ENCODE results near the gene DCTPP1.

DCTPP1 gene

GRCh38 chr16:30443631-30444030 lies 13.8 kb upstream of the DCTPP1 start:
- CTCF ChIA-PET = interaction anchor here (1.0 to 2.6 kb wide), 4 partner anchors 13 to 171 kb away, joined by 3 to 12 read pairs (median 3); partner anchors contain the start of gene DCTPP1
- Mint-ChIP-seq H3K36me3 (peaks cover 27% of the 10 kb centered on the region), H3K4me1 (peaks cover 47% of the 10 kb centered on the region), H3K9me3 (peaks cover 2% of the 10 kb centered on the region), H3K27me3 (no peaks in the 10 kb centered on the region), H3K4me3 (peak overlapping the region; percentile 95), H3K27ac (peak overlapping the region; percentile 20)
- DNase-seq = no peak

DNA sequence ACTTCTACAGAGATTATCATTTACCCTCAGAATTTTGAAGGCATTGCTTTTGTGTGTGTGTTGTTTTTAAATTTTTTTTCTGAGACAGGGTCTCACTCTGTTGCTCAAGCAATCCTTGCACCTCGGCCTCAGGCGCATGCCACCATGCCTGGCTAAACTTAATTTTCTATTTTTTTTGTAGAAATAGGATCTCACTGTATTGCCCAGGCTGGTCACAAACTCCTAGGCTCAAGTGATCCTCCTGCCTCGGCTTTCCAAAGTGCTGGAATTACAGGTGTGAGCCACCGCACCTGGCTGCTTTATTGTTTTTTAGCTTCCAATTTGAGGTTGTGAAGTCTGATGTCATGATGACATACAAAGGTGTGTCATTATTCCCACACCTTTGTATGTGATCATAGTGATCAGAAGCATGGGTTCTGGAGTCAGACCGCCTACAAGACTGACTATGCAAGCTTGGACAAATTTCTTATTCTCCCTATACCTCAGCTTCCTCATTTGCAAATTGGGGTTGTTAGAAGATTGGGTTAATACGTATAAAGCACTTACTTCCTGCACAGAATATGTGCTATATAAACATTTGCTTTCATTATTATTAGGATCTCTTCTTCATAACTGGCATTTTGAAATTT lies 10.0 kb upstream of the DCTPP1 start:
- CTCF ChIA-PET = interaction anchor here (1.6 to 1.8 kb wide), 2 partner anchors 10 to 95 kb away, joined by 4 to 5 read pairs; partner anchors contain the start of gene DCTPP1
- Mint-ChIP-seq H3K27ac (no peak overlapping the region), H3K27me3 (peaks cover 4% of the 10 kb centered on the region), H3K36me3 (peaks cover 18% of the 10 kb centered on the region), H3K4me3 (no peak overlapping the region), H3K4me1 (peaks cover 26% of the 10 kb centered on the region), H3K9me3 (no peaks in the 10 kb centered on the region)
- DNase-seq = no peak

- Mint-ChIP-seq H3K9me3 (no peaks in the 10 kb centered on the region), H3K36me3 (peaks cover 11% of the 10 kb centered on the region), H3K4me1 (peaks cover 23% of the 10 kb centered on the region), H3K27ac (no peak overlapping the region), H3K27me3 (peaks cover 4% of the 10 kb centered on the region), H3K4me3 (no peak overlapping the region)
- DNase-seq = no peak
- CTCF ChIA-PET = interaction anchor here (1.6 to 1.8 kb wide), 2 partner anchors 9 to 96 kb away, joined by 4 to 5 read pairs; partner anchors contain the start of gene DCTPP1
Measured at GRCh38 chr16:30438835-30439234, 9.0 kb upstream of the DCTPP1 start.

DNA sequence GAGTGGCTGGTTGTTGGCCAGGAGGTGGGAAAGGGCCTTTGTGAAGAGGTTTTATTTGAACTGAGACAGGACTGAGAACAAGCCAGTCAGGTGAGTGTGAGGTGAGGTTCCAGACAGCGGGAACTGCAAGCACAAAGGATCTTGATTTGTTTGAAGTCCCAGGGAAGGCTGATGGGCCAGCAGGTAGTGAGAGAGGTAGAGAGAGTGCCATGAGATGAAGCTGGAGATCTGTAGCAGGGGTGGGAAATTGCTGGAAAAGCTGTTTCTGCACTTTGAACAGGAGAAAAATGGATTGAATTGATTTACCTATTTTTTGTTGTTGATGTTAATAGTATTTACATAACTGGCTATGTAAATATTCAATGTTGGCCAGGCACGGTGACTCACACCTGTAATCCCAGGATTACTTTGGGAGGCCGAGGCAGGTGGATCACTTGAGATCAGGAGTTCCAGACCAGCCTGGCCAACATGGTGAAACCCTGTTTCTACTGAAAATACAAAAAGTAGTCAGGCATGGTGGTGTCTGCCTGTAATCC lies 7.7 kb upstream of the DCTPP1 start:
- CTCF ChIA-PET = interaction anchor here (1.0 kb wide), 1 partner anchor 91 kb away, joined by 3 read pairs; no protein-coding TSS in a partner anchor

DNA sequence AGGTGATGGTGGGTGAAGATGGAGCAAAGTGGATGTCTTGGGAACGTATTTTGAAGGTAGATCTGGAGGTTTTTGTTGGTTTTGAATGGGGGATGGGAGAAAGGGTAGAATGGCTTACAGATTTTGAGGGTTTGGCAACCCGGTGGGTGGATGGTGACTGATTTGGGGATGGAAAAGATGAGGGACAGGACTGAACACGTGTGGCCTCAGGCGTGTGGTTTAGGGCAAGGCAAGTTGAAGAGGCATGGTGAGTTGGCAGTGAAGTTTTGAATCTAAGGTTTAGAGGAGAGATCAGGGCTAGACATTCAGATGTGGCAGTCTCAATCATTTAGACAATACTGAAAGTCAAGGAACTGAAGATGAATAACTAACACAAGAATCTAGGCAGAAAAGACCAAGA lies 5.0 kb upstream of the DCTPP1 start:
- no peak for DNase-seq
- H3K36me3 Mint-ChIP-seq = no peaks in the 10 kb centered on the region

More for the DNA sequence above, 7.7 kb upstream of the DCTPP1 start:
- no peak overlapping the region for H3K27ac Mint-ChIP-seq
- peaks cover 16% of the 10 kb centered on the region for H3K4me1 Mint-ChIP-seq
- no peak overlapping the region for H3K4me3 Mint-ChIP-seq
- peaks cover 4% of the 10 kb centered on the region for H3K27me3 Mint-ChIP-seq
- no peaks in the 10 kb centered on the region for H3K9me3 Mint-ChIP-seq
- peaks cover 2% of the 10 kb centered on the region for H3K36me3 Mint-ChIP-seq
- no peak for DNase-seq

DNA sequence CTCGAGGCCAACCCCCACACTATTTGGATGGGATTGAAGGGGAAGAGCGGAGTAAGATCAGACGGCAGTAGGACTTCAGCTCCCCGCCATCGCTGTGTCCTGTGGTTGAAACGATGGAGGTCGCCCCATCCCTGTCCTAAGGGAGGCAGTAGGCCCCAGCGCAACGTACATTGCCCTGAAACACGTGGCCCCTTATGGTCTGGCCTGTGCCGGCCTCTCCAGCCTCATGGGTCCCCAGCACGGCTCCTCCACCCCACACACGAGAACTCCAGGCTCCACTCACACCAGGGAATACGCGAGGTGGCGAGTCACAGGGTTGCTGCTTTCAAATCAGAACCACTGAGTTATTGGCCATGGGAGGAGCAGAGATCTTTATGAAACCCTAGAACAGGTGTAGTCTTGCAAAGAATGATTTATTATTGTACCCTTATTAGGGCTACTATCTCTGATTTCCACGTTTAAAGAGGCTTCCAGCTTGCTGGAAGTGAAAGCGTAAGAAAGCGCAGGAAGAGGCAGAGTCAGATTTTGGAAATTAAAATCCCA lies 669 bp upstream of the DCTPP1 start:
- CTCF ChIA-PET = interaction anchor here (0.6 to 4.0 kb wide), 35 partner anchors 9 to 338 kb away, joined by 3 to 27 read pairs (median 6); partner anchors contain the start of genes ITGAL, PRR14, SEPHS2 and TBX6
- no peak overlapping the region for H3K27ac Mint-ChIP-seq
- peaks cover 15% of the 10 kb centered on the region for H3K36me3 Mint-ChIP-seq
- no peak overlapping the region for H3K4me3 Mint-ChIP-seq
- H3K9me3 Mint-ChIP-seq = no peaks in the 10 kb centered on the region
- peaks cover 28% of the 10 kb centered on the region for H3K4me1 Mint-ChIP-seq
- no peak for DNase-seq
- no peaks in the 10 kb centered on the region for H3K27me3 Mint-ChIP-seq

More for the DNA sequence above, 5.0 kb upstream of the DCTPP1 start:
- Mint-ChIP-seq H3K4me1 (peaks cover 15% of the 10 kb centered on the region), H3K27ac (no peak overlapping the region), H3K4me3 (no peak overlapping the region), H3K27me3 (peaks cover 4% of the 10 kb centered on the region), H3K9me3 (no peaks in the 10 kb centered on the region)
- CTCF ChIA-PET = interaction anchor here (0.6 to 1.3 kb wide), 2 partner anchors 14 to 311 kb away, joined by 4 to 8 read pairs; no protein-coding TSS in a partner anchor

DNA sequence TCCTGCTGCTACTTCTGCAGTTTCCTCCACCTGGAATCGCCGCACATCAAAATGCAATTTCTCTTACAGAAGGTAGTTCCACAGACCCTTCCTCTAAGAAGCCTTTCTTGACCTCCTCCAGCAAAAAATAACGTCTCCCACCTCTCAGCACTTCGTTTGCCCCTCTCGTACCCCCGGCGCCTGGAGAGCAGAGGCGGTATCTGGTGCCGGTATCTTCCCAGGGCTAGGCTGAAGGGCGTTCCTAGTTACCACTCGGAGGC lies 482 bp downstream of the DCTPP1 start:
- Mint-ChIP-seq H3K27me3 (no peaks in the 10 kb centered on the region), H3K36me3 (peaks cover 19% of the 10 kb centered on the region), H3K9me3 (no peaks in the 10 kb centered on the region), H3K4me1 (peaks cover 23% of the 10 kb centered on the region), H3K4me3 (no peak overlapping the region), H3K27ac (no peak overlapping the region)
- no peak for DNase-seq
- CTCF ChIA-PET = interaction anchor here (0.6 to 4.0 kb wide), 44 partner anchors 9 to 337 kb away, joined by 3 to 27 read pairs (median 5); partner anchors contain the start of genes ITGAL, PRR14, SEPHS2 and TBX6

DNA sequence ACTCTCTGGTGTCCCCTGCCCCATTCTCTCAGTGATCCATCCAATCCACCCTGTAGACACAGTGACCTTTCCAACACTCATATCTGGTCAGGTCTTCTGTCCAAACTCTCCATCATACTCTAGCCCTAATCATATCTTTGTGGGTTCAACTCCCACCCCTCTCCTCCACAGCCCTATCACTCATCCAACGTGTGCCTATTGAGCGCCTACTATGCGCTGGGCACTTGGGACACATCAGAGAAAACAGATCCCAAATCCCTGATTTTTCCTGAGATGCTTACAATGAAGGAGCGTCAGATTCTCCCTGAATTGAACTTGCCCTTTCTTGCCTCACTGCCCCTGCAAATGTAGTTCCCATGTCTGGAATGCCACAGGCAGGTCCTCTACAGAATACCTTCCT lies 1.8 kb downstream of the DCTPP1 start:
- DNase-seq = no peak
- Mint-ChIP-seq H3K9me3 (no peaks in the 10 kb centered on the region), H3K27ac (peak overlapping the region; percentile 8), H3K4me1 (peaks cover 17% of the 10 kb centered on the region), H3K4me3 (peak overlapping the region; percentile 2), H3K36me3 (peaks cover 24% of the 10 kb centered on the region), H3K27me3 (no peaks in the 10 kb centered on the region)
- CTCF ChIA-PET = no interaction called here

DNA sequence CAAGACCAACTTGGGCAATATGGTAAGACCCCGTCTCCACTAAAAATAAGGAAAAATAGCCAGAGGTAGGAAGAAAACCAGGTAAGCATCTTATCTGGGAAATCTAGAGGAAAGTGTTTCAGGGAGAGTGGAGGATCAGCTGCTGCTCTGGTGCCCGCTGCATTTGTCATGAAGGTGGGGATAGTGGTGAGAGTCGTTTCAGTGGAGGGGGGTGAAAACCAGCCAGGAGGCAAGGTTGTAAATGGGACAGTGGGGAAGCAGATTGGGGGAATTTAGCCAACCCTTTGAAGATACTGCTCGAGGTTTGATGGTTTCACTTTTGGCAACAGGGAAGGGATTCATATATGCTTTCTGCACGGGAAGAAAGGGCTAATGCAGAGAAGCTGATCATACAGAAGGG lies 8.8 kb downstream of the DCTPP1 start:
- H3K36me3 Mint-ChIP-seq = peaks cover 32% of the 10 kb centered on the region
- peak overlapping the region; percentile 6 for H3K27ac Mint-ChIP-seq
- peaks cover 34% of the 10 kb centered on the region for H3K4me1 Mint-ChIP-seq
- no peaks in the 10 kb centered on the region for H3K27me3 Mint-ChIP-seq
- no peaks in the 10 kb centered on the region for H3K9me3 Mint-ChIP-seq
- H3K4me3 Mint-ChIP-seq = no peak overlapping the region
- DNase-seq = no peak
- CTCF ChIA-PET = interaction anchor here (0.8 to 1.5 kb wide), 3 partner anchors 9 to 151 kb away, joined by 3 to 5 read pairs (median 4); partner anchors contain the start of gene DCTPP1

GRCh38 chr16:30418350-30419181 lies 11.3 kb downstream of the DCTPP1 start:
- Mint-ChIP-seq H3K9me3 (no peaks in the 10 kb centered on the region), H3K4me3 (peak overlapping the region; percentile 59), H3K27me3 (no peaks in the 10 kb centered on the region), H3K4me1 (peaks cover 35% of the 10 kb centered on the region), H3K27ac (peak overlapping the region; percentile 86), H3K36me3 (peaks cover 27% of the 10 kb centered on the region)
- CTCF ChIA-PET = interaction anchor here (0.7 to 2.2 kb wide), 6 partner anchors 9 to 197 kb away, joined by 3 to 14 read pairs (median 6); partner anchors contain the start of genes DCTPP1 and ZNF771
- DNase-seq = no peak

GRCh38 chr16:30417529-30418349 lies 12.1 kb downstream of the DCTPP1 start:
- CTCF ChIA-PET = interaction anchor here (0.7 to 1.4 kb wide), 5 partner anchors 8 to 198 kb away, joined by 3 to 14 read pairs (median 4); partner anchors contain the start of genes DCTPP1 and ZNF771
- Mint-ChIP-seq H3K36me3 (peaks cover 26% of the 10 kb centered on the region), H3K4me1 (peaks cover 35% of the 10 kb centered on the region), H3K27ac (peak overlapping the region; percentile 86), H3K4me3 (peak overlapping the region; percentile 59), H3K27me3 (no peaks in the 10 kb centered on the region), H3K9me3 (no peaks in the 10 kb centered on the region)
- peak; percentile 92 for DNase-seq

DNA sequence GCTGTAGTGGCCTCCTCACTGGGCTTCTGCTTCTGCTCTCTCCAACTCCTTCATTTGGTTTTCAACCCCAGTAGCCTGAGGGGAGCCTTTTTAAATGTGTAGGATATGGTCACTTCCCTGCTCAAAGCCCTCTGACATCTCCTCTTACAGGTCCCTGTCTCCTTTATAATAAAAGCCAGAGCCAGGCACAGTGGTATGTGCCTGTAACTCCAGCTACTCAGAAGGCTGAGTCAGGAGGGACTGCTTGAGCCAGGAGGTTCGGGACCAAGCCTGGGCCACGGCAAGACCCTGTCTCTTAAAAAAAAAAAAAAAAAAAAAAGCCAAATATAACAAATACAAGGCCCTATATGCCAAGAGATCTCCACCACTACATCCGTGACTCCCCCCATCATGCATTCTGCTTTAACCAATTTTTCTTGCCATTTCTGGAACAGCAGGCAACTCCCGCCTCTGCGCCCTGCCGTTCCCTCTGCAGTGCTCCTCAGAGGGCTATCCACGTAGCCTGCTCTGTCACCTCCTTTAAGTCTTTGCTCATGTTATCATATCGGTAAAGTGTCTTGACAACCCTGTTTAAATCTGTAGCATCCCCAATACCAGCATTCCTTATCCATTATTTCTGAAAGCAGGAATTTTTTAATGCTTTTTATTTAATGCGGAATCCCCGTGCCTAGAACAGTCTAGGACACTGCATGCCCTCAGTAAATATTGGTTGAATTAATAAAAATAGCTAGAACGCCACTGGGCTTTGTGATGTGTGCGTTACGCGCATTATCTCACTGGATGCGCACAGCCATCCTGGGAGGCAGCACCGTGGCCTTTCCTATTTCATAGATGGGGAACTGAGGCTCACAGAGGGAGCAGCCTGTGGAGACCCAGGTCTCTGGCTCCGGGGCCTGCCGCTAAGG lies 13.0 kb downstream of the DCTPP1 start:
- H3K36me3 Mint-ChIP-seq = peaks cover 28% of the 10 kb centered on the region

More for the DNA sequence above, 13.0 kb downstream of the DCTPP1 start:
- CTCF ChIA-PET = interaction anchor here (0.7 to 1.4 kb wide), 5 partner anchors 7 to 274 kb away, joined by 3 to 14 read pairs (median 4); partner anchors contain the start of genes DCTPP1 and ZNF771
- Mint-ChIP-seq H3K27ac (peak overlapping the region; percentile 45), H3K4me1 (peaks cover 39% of the 10 kb centered on the region), H3K4me3 (peak overlapping the region; percentile 45), H3K27me3 (no peaks in the 10 kb centered on the region), H3K9me3 (no peaks in the 10 kb centered on the region)
- no peak for DNase-seq
